Fibroblast of the aortic adventitia (primary cell): ENCODE data around the gene TARM1. TPM values are rescaled to one million over a fixed set of nuclear protein-coding genes. Genes with fewer than 3 reads are reported as not detected.
"Not testable (repeated sequence)": the region's sequence is repeated elsewhere in the genome, so short reads cannot be mapped to it uniquely, and the experiment has no call there.

Experiments used
- DNase-seq: peaks from one replicate; pipeline ENCODE4 v3.0.0-alpha.2; 2010; ENCODE audit warnings: low read depth
- H3K4me3 ChIP-seq: 2 replicates; pipeline ENCODE4 v1.5.1; 2011; ENCODE audit warnings: low read depth, mild to moderate bottlenecking, control low read depth, low read length, moderate library complexity
- total RNA-seq: library from RNA; depleted of rRNA; stranded (reverse); fragments of >200 nt; gene quantifications from 2 replicates; pipeline ENCODE4 v1.2.3, GENCODE V29; 2012; ENCODE audit warnings: low replicate concordance
- TF ChIP-seq, protein P1 (sequence below): IDR thresholded peaks from 2 replicates; pipeline ENCODE4 v1.5.1; 2011; ENCODE audit warnings: mild to moderate bottlenecking, low read length, control low read depth, inconsistent platforms; ENCODE audit not compliant: insufficient read depth

TARM1 gene
- total RNA-seq, 1 donor, result not detected

DNA sequence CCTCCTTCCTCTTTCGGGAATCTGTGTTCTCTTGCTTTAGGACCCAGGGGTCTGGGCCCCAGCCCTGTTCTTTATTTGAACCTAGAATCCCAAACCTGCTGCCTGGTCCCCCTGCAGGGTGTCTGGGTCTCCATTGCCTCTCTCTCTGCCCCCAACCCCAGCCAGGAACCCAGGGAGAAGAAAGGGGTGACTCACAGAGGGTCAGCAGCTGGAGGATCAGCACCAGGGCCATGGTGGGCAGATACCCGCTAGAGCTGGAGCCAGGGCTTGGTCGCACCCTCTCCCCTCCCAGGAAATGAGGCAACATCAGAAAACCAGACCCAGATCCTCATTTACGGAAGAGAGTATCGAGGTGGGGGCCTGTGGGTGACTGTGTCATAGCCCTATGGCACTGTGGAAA, 19.4 kb upstream of the TARM1 start, which contains the start of gene OSCAR:
TSS of gene OSCAR (minus strand) at position 243 of the 400 bp plus-strand sequence. CDS start at position 232, 11 bp downstream.
- TF ChIP-seq, protein P1, sequence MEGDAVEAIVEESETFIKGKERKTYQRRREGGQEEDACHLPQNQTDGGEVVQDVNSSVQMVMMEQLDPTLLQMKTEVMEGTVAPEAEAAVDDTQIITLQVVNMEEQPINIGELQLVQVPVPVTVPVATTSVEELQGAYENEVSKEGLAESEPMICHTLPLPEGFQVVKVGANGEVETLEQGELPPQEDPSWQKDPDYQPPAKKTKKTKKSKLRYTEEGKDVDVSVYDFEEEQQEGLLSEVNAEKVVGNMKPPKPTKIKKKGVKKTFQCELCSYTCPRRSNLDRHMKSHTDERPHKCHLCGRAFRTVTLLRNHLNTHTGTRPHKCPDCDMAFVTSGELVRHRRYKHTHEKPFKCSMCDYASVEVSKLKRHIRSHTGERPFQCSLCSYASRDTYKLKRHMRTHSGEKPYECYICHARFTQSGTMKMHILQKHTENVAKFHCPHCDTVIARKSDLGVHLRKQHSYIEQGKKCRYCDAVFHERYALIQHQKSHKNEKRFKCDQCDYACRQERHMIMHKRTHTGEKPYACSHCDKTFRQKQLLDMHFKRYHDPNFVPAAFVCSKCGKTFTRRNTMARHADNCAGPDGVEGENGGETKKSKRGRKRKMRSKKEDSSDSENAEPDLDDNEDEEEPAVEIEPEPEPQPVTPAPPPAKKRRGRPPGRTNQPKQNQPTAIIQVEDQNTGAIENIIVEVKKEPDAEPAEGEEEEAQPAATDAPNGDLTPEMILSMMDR, result no peak
- peak within 1 kb of the TSS; percentile 13 for H3K4me3 ChIP-seq
- DNase-seq, result peak; percentile 33

DNA sequence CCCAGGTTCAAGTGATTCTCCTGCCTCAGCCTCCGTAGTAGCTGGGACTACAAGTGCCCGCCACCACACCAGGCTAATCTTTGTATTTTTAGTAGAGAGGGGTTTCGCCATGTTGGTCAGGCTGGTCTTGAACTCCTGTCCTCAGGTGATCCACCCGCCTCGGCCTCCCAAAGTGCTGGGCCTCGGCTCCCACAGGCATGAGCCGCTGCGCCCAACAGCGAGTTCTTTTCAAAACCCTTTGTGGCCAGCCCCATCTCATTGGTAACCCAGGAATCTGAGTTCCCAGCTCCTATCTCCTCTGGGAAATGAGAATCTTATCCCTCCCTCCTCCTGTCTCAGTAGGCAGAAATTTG, 18.7 kb upstream of the TARM1 start:
- not testable (repeated sequence) for DNase-seq, H3K4me3 ChIP-seq

DNA sequence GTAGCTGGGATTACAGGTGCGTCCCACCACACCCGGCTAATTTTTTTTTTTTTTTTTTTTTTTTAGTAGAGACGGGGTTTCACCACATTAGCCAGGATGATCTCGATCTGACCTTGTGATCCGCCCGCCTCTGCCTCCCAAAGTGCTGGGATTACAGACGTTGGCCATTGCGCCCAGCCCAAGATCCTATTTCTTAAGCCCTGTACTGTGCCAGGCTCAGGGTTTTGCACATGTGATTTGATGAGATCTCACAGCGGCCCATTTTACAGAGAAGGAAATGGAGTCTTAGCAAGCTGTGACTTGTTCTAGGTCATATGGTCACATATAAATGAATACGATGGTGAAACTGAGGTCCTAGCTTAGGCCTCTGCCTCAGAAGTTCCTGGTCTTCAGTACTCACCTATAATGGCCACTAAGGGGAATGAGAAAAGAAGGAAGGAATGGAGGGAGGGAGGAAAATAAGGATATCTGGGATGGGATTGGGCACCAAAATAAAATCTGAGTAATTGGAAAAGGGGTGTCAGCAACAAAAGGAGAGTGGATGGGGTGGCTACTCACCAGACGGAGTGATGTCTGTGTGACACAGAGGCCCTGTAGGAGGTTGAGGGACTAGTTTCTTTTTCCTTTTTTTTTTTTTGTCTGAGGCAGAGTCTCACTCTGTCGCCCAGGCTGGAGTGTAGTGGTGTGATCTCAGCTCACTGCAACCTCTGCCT, 18.2 kb upstream of the TARM1 start:
- DNase-seq, result no peak
- TF ChIP-seq, protein P1, result no peak
- no peak overlapping the region for H3K4me3 ChIP-seq

DNA sequence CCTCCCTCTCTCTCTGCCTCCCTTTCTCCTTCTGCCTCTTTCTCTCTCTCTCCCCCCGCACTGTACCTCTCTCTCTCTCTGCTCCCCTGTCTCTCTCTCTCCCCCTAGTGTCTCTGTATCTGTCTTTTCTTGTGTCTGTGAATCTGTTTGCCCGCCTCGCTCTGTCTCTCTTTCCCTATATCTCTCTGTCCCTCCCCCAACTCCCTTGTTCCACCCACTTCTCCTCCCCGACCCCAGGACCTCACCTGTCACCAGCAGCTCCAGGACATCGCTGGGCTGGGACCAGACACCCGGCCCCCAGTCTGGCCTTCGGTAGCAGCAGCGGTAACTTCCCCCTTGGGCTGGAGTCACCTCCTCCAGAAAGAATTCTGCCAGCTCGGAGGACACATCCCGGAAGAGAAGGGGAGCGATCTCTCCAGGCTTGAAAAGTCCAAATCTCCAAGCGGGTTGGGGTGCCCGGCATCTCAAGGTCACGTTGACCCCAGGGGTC, 15.5 kb upstream of the TARM1 start:
- DNase-seq, result peak; percentile 59
- H3K4me3 ChIP-seq, result peak overlapping the region; percentile 49
- TF ChIP-seq, protein P1, result peak; percentile 48

DNA sequence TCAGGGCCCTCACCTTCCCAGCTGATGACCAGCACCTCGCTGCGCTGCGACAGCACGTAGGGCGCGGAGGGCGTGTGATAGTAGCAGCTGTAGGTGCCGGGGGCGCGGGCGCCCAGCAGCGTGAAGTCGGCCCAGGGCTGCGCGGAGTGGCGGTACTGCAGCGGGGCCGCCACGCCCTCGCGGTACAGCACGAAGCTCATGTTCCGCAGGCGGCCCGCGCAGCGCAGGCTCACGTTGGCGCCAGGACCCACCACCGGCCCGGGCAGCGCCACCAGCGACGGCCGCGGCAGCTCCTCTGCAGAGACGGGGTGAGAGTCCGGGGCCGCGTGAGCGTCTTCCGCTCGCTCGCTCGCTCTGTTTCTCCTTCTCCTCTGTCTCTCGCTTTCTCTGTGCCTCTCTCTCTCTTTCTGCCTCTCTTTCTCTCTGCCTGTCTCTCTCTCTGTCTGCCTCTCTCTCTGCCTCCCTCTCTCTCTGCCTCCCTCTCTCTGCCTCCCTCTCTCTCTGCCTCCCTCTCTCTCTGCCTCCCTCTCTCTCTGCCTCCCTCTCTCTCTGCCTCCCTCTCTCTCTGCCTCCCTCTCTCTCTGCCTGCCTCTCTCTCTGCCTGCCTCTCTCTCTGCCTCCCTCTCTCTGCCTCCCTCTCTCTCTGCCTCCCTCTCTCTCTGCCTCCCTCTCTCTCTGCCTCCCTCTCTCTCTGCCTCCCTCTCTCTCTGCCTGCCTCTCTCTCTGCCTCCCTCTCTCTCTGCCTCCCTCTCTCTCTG, 14.9 kb upstream of the TARM1 start:
- peak overlapping the region; percentile 56 for H3K4me3 ChIP-seq
- peak; percentile 39 for DNase-seq

DNA sequence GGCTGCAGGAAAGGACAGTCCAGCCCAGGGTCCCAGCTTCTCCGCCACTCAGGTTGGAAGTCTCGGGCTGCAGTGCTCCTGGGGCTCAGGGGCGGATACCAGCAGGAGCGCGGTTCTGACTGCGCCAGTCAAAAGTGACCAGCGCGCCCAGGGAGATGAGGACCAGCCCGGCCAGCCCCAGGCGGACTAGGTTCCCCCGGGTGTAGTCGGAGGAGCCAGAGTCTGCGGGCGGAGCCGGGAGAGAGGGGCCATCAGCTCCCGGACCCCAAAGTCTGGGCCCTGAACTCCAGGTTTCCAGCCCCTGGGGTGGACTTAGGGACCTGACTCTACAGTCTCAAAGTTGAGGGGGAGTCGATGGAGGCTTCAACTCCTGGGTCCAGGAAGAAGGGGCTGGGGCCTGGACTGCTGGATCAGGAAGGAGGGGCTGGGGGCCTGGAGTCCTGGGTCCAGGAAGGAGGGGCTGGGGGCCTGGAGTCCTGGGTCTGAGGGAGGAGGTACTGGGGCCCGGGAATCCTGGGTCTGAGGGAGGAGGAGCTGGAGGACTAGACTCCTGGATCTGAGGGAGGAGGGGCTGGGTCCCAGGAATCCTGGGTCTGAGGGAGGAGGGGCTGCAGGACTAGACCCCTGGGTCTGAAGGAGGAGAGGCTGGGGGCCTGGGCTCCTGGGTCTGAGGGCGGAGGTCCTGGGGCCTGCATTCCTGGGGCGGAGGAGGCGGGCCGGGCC, 14.1 kb upstream of the TARM1 start:
- peak overlapping the region; percentile 56 for H3K4me3 ChIP-seq
- TF ChIP-seq, protein P1, result no peak

DNA sequence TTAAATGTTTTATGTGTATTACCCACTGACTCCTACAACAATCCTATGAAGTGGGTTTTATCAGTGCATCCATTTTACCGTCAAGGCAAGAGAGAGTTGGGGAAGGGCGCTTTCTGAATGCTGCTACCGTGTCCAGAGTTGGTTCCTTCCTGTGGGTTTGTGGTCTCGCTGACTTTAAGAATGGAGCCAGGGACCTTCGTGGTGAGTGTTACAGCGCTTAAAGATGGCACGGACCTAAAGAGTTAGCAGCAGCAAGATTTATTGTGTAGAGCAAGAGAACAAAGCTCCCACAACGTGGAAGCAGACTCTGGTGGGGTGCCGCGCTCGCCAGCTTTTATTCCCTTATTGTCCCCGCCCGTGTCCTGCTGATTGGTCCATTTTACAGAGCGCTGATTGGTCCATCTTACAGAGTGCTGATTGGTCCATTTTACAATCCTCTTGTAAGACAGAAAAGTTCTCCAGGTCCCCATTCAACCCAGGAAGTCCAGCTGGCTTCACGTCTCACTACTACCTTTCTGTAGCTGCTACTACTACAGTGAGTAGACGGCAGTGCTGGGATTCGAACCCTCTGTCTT, 13.3 kb upstream of the TARM1 start:
- TF ChIP-seq, protein P1, result no peak
- H3K4me3 ChIP-seq, result no peak overlapping the region

More for the DNA sequence above, 14.1 kb upstream of the TARM1 start:
- no peak for DNase-seq

More for the DNA sequence above, 13.3 kb upstream of the TARM1 start:
- DNase-seq, result no peak
